GM23338 (cell line): ENCODE data around the gene USP24. TPM values are rescaled to one million over a fixed set of nuclear protein-coding genes. Genes with fewer than 3 reads are reported as not detected.

ENCODE experiments used
- ATAC-seq: fragments of 200-7000 bp; cut with Tn5 transposase; 3 replicates; pipeline ENCODE4 v1.9.1; 2020
- DNase-seq: peaks from one replicate; pipeline ENCODE4 v3.0.0-alpha.2; 2015; ENCODE audit warnings: low spot score
- H2AFZ ChIP-seq: fragments of 200-600 bp; sonication (generic); 2 replicates; pipeline ENCODE4 v1.8.0; 2016; ENCODE audit warnings: antibody characterized with exemption, mild to moderate bottlenecking, moderate library complexity
- H3F3A ChIP-seq: fragments of 200-600 bp; sonication (generic); replicated peaks from 2 replicates; pipeline ENCODE4 v1.8.0; 2017; ENCODE audit warnings: antibody characterized with exemption, mixed run types, low read depth
- H3K27ac ChIP-seq: fragments of 200-600 bp; sonication (generic); 2 replicates; pipeline ENCODE4 v1.6.1; 2016; ENCODE audit warnings: low read depth
- H3K27me3 ChIP-seq: fragments of 200-600 bp; sonication (generic); 2 replicates; pipeline ENCODE4 v1.8.0; 2016; ENCODE audit warnings: mild to moderate bottlenecking, mixed run types, moderate library complexity; ENCODE audit not compliant: insufficient read depth
- H3K36me3 ChIP-seq: fragments of 200-600 bp; sonication (generic); 2 replicates; pipeline ENCODE4 v1.8.0; 2016; ENCODE audit warnings: mild to moderate bottlenecking; ENCODE audit not compliant: insufficient read depth
- H3K4me1 ChIP-seq: fragments of 200-600 bp; sonication (generic); 2 replicates; pipeline ENCODE4 v1.8.0; 2016; ENCODE audit warnings: mild to moderate bottlenecking, moderate library complexity; ENCODE audit not compliant: insufficient read depth
- H3K4me2 ChIP-seq: fragments of 200-600 bp; sonication (generic); 2 replicates; pipeline ENCODE4 v1.7.1; 2017; ENCODE audit warnings: mixed run types
- H3K4me3 ChIP-seq: fragments of 200-600 bp; sonication (generic); 2 replicates; pipeline ENCODE4 v1.6.1; 2016; ENCODE audit warnings: mixed run types
- H3K79me2 ChIP-seq: fragments of 200-600 bp; sonication (generic); replicated peaks from 2 replicates; pipeline ENCODE4 v1.8.0; 2017; ENCODE audit warnings: mild to moderate bottlenecking; ENCODE audit not compliant: insufficient read depth
- H3K9me2 ChIP-seq: fragments of 200-600 bp; sonication (generic); 2 replicates; pipeline ENCODE4 v1.8.0; 2017; ENCODE audit not compliant: insufficient read depth
- H4K20me1 ChIP-seq: fragments of 200-600 bp; sonication (generic); replicated peaks from 2 replicates; pipeline ENCODE4 v1.8.0; 2017; ENCODE audit warnings: mild to moderate bottlenecking; ENCODE audit not compliant: insufficient read depth
- H3K27ac Mint-ChIP-seq: 2 replicates; pipeline ENCODE4 v1.8.0; 2020; ENCODE audit warnings: inconsistent platforms, mild to moderate bottlenecking, moderate library complexity, mixed read lengths
- H3K27me3 Mint-ChIP-seq: 3 replicates; pipeline ENCODE4 v1.8.0; 2022; ENCODE audit warnings: low read depth, mild to moderate bottlenecking, moderate library complexity, mixed read lengths, inconsistent platforms; ENCODE audit not compliant: insufficient read depth, poor library complexity
- H3K36me3 Mint-ChIP-seq: 3 replicates; pipeline ENCODE4 v1.8.0; 2021; ENCODE audit warnings: low read depth, mild to moderate bottlenecking, inconsistent platforms, moderate library complexity, mixed read lengths
- H3K4me1 Mint-ChIP-seq: 3 replicates; pipeline ENCODE4 v1.8.0; 2020; ENCODE audit warnings: mild to moderate bottlenecking, inconsistent platforms, mixed read lengths
- H3K4me3 Mint-ChIP-seq: 3 replicates; pipeline ENCODE4 v1.8.0; 2021; ENCODE audit warnings: moderate library complexity, mild to moderate bottlenecking, inconsistent platforms, mixed read lengths
- H3K9me3 Mint-ChIP-seq: 3 replicates; pipeline ENCODE4 v1.8.0; 2020; ENCODE audit warnings: moderate library complexity, mild to moderate bottlenecking, inconsistent platforms, mixed read lengths
- CREB1 ChIP-seq: fragments of 250-450 bp; sonication (Bioruptor Pico); IDR thresholded peaks from 2 replicates; pipeline ENCODE4 v1.5.0; 2020; ENCODE audit warnings: low read depth, mild to moderate bottlenecking, moderate library complexity
- JUNB ChIP-seq: IDR thresholded peaks from one replicate; pipeline ENCODE4 v1.6.1; 2016; ENCODE audit warnings: antibody characterized with exemption; ENCODE audit not compliant: unreplicated experiment
- NANOG ChIP-seq: IDR thresholded peaks from 2 replicates; pipeline ENCODE4 v1.6.1; 2016; ENCODE audit warnings: antibody characterized with exemption, borderline replicate concordance
- POLR2AphosphoS5 ChIP-seq: IDR thresholded peaks from 2 replicates; pipeline ENCODE4 v1.6.1; 2016; ENCODE audit warnings: antibody characterized with exemption, low read depth
- STAT1 ChIP-seq: IDR thresholded peaks from one replicate; pipeline ENCODE4 v1.6.1; 2016; ENCODE audit warnings: antibody characterized with exemption; ENCODE audit not compliant: unreplicated experiment
- ZNF114 ChIP-seq: fragments of 250-450 bp; sonication (Bioruptor Pico); IDR thresholded peaks from 2 replicates; pipeline ENCODE4 v1.5.0; 2020; ENCODE audit warnings: mild to moderate bottlenecking, moderate library complexity
- ZNF331 ChIP-seq: fragments of 250-450 bp; sonication (Bioruptor Pico); IDR thresholded peaks from 2 replicates; pipeline ENCODE4 v1.5.0; 2020; ENCODE audit warnings: low read depth, mild to moderate bottlenecking, moderate library complexity
- polyA plus RNA-seq: library from polyadenylated mRNA; unstranded; fragments of >200 nt; fragmentation: Nextera tagmentation; extraction: Ambion mirVana; gene quantifications from 2 replicates; pipeline ENCODE4 v1.2.1, GENCODE V29; 2016
- total RNA-seq: library from RNA; depleted of rRNA; stranded (reverse); fragments of >200 nt; shearing (Covaris generic); gene quantifications from 2 replicates; pipeline ENCODE4 v1.2.3, GENCODE V29; 2014
- TF ChIP-seq, protein P1 (sequence below): IDR thresholded peaks from 2 replicates; pipeline ENCODE4 v1.6.1; 2016; ENCODE audit warnings: antibody characterized with exemption
- TF ChIP-seq, protein P2 (sequence below): fragments of 250-450 bp; sonication (Bioruptor Pico); IDR thresholded peaks from 2 replicates; pipeline ENCODE4 v1.5.0; 2020; ENCODE audit warnings: mild to moderate bottlenecking, moderate library complexity
- TF ChIP-seq, protein P3 (sequence below): IDR thresholded peaks from one replicate; pipeline ENCODE4 v1.6.1; 2018; ENCODE audit warnings: antibody characterized with exemption; ENCODE audit not compliant: unreplicated experiment

The USP24 gene
- total and polyA plus RNA-seq, 2 experiments from 2014 or later = 12.1 to 32.6 TPM

DNA sequence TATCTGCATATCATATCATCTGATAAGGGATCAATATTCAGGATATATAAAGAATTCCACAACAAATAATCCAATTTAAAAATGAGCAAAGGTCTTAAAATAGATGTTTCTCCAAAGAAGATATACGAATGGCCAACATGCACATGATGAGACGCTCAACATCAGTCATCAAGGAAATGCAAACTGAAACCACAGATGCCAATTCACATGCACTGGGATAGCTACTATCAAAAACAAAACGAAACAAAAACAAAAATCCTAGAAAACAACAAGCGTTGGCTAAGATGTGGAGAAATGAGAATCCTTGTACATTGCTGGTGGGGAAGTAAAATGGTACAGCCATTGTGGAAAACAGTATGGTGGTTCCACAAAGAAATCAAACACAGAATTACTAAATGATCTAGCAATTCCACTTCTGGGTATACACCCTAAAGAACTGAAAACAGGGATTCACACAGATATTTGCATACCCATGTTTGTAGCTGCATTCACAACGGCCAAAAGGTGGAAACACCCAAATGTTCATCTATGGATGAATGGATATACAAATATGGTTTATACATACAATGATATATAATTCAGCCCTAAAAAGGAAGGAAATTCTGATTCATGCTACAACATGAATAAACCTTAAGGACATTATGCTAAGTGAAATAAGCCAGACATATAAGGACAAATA, 96.4 kb downstream of the USP24 start:
- no peak overlapping the region for H3K27ac ChIP-seq
- Mint-ChIP-seq H3K27ac (no peak overlapping the region), H3K27me3 (peaks cover 2% of the 10 kb centered on the region), H3K4me3 (no peak overlapping the region), H3K9me3 (no peaks in the 10 kb centered on the region; the same call in 1 of the 3 replicates), H3K36me3 (peaks cover 92% of the 10 kb centered on the region), H3K4me1 (no peaks in the 10 kb centered on the region)
- peaks cover 21% of the 10 kb centered on the region for H3K36me3 ChIP-seq
- ATAC-seq (no peak), DNase-seq (no peak)
- no peaks in the 10 kb centered on the region for H3F3A ChIP-seq
- H3K9me2 ChIP-seq = no peaks in the 10 kb centered on the region
- H3K4me2 ChIP-seq = no peak overlapping the region
- no peak overlapping the region for H3K4me3 ChIP-seq
- no peaks in the 10 kb centered on the region for H4K20me1 ChIP-seq
- H3K79me2 ChIP-seq = no peaks in the 10 kb centered on the region
- TF ChIP-seq NANOG (no peak), JUNB (no peak), STAT1 (no peak)
- TF ChIP-seq, protein P1, sequence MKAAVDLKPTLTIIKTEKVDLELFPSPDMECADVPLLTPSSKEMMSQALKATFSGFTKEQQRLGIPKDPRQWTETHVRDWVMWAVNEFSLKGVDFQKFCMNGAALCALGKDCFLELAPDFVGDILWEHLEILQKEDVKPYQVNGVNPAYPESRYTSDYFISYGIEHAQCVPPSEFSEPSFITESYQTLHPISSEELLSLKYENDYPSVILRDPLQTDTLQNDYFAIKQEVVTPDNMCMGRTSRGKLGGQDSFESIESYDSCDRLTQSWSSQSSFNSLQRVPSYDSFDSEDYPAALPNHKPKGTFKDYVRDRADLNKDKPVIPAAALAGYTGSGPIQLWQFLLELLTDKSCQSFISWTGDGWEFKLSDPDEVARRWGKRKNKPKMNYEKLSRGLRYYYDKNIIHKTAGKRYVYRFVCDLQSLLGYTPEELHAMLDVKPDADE = no peak
- no peak overlapping the region for H2AFZ ChIP-seq
- no peaks in the 10 kb centered on the region for H3K27me3 ChIP-seq
- H3K4me1 ChIP-seq = no peaks in the 10 kb centered on the region

DNA sequence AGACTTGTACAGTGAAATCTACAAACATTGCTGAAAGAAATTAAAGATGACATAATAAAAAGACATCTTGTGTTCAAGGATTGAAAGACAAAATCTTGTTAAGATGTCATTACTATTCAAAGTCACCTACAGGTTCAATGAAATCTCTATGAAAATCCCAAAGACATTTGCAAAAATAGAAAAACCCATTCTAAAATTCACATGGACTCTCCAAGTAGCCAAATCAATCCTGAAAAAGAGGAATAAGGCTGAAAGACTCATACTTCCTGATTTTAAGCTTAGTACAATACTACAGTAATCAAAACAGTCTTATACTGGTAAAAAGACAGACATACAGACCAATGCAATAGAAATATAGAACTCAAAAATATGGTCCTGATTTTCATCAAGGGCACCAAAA, 97.2 kb downstream of the USP24 start:
- H4K20me1 ChIP-seq = no peaks in the 10 kb centered on the region
- no peaks in the 10 kb centered on the region for H3K4me1 ChIP-seq
- no peaks in the 10 kb centered on the region for H3F3A ChIP-seq
- H3K27me3 Mint-ChIP-seq = peaks cover 2% of the 10 kb centered on the region
- no peak overlapping the region for H2AFZ ChIP-seq
- H3K36me3 ChIP-seq = peaks cover 21% of the 10 kb centered on the region
- no peak overlapping the region for H3K4me3 Mint-ChIP-seq
- H3K9me2 ChIP-seq = no peaks in the 10 kb centered on the region
- H3K27ac ChIP-seq = no peak overlapping the region
- no peak overlapping the region for H3K4me3 ChIP-seq
- H3K27ac Mint-ChIP-seq = no peak overlapping the region
- H3K36me3 Mint-ChIP-seq = peaks cover 93% of the 10 kb centered on the region
- no peaks in the 10 kb centered on the region for H3K27me3 ChIP-seq
- DNase-seq = no peak
- H3K4me2 ChIP-seq = no peak overlapping the region
- no peak for ATAC-seq
- no peaks in the 10 kb centered on the region; the same call in 1 of the 3 replicates for H3K9me3 Mint-ChIP-seq
- no peaks in the 10 kb centered on the region for H3K79me2 ChIP-seq
- no peaks in the 10 kb centered on the region for H3K4me1 Mint-ChIP-seq
- no peak for TF ChIP-seq ZNF114 (CRISPR knock-in tag)
- TF ChIP-seq, protein P1 = no peak
- TF ChIP-seq, protein P2, sequence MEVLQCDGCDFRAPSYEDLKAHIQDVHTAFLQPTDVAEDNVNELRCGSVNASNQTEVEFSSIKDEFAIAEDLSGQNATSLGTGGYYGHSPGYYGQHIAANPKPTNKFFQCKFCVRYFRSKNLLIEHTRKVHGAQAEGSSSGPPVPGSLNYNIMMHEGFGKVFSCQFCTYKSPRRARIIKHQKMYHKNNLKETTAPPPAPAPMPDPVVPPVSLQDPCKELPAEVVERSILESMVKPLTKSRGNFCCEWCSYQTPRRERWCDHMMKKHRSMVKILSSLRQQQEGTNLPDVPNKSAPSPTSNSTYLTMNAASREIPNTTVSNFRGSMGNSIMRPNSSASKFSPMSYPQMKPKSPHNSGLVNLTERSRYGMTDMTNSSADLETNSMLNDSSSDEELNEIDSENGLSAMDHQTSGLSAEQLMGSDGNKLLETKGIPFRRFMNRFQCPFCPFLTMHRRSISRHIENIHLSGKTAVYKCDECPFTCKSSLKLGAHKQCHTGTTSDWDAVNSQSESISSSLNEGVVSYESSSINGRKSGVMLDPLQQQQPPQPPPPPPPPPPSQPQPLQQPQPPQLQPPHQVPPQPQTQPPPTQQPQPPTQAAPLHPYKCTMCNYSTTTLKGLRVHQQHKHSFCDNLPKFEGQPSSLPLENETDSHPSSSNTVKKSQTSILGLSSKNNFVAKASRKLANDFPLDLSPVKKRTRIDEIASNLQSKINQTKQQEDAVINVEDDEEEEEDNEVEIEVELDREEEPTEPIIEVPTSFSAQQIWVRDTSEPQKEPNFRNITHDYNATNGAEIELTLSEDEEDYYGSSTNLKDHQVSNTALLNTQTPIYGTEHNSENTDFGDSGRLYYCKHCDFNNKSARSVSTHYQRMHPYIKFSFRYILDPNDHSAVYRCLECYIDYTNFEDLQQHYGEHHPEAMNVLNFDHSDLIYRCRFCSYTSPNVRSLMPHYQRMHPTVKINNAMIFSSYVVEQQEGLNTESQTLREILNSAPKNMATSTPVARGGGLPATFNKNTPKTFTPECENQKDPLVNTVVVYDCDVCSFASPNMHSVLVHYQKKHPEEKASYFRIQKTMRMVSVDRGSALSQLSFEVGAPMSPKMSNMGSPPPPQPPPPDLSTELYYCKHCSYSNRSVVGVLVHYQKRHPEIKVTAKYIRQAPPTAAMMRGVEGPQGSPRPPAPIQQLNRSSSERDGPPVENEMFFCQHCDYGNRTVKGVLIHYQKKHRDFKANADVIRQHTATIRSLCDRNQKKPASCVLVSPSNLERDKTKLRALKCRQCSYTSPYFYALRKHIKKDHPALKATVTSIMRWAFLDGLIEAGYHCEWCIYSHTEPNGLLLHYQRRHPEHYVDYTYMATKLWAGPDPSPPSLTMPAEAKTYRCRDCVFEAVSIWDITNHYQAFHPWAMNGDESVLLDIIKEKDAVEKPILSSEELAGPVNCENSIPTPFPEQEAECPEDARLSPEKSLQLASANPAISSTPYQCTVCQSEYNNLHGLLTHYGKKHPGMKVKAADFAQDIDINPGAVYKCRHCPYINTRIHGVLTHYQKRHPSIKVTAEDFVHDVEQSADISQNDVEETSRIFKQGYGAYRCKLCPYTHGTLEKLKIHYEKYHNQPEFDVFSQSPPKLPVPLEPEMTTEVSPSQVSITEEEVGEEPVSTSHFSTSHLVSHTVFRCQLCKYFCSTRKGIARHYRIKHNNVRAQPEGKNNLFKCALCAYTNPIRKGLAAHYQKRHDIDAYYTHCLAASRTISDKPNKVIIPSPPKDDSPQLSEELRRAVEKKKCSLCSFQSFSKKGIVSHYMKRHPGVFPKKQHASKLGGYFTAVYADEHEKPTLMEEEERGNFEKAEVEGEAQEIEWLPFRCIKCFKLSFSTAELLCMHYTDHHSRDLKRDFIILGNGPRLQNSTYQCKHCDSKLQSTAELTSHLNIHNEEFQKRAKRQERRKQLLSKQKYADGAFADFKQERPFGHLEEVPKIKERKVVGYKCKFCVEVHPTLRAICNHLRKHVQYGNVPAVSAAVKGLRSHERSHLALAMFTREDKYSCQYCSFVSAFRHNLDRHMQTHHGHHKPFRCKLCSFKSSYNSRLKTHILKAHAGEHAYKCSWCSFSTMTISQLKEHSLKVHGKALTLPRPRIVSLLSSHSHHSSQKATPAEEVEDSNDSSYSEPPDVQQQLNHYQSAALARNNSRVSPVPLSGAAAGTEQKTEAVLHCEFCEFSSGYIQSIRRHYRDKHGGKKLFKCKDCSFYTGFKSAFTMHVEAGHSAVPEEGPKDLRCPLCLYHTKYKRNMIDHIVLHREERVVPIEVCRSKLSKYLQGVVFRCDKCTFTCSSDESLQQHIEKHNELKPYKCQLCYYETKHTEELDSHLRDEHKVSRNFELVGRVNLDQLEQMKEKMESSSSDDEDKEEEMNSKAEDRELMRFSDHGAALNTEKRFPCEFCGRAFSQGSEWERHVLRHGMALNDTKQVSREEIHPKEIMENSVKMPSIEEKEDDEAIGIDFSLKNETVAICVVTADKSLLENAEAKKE = no peak
- TF ChIP-seq CREB1 (CRISPR knock-in tag) = no peak
- no peak for TF ChIP-seq POLR2AphosphoS5
- TF ChIP-seq JUNB = no peak
- no peak for TF ChIP-seq ZNF331
- TF ChIP-seq, protein P3, sequence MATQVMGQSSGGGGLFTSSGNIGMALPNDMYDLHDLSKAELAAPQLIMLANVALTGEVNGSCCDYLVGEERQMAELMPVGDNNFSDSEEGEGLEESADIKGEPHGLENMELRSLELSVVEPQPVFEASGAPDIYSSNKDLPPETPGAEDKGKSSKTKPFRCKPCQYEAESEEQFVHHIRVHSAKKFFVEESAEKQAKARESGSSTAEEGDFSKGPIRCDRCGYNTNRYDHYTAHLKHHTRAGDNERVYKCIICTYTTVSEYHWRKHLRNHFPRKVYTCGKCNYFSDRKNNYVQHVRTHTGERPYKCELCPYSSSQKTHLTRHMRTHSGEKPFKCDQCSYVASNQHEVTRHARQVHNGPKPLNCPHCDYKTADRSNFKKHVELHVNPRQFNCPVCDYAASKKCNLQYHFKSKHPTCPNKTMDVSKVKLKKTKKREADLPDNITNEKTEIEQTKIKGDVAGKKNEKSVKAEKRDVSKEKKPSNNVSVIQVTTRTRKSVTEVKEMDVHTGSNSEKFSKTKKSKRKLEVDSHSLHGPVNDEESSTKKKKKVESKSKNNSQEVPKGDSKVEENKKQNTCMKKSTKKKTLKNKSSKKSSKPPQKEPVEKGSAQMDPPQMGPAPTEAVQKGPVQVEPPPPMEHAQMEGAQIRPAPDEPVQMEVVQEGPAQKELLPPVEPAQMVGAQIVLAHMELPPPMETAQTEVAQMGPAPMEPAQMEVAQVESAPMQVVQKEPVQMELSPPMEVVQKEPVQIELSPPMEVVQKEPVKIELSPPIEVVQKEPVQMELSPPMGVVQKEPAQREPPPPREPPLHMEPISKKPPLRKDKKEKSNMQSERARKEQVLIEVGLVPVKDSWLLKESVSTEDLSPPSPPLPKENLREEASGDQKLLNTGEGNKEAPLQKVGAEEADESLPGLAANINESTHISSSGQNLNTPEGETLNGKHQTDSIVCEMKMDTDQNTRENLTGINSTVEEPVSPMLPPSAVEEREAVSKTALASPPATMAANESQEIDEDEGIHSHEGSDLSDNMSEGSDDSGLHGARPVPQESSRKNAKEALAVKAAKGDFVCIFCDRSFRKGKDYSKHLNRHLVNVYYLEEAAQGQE = no peak
